WTC11 (cell line): Measurements from ENCODE around the gene CARM1. TPM values are rescaled to one million over a fixed set of nuclear protein-coding genes. Genes with fewer than 3 reads are reported as not detected.
"Not testable (repeated sequence)": the region's sequence is repeated elsewhere in the genome, so short reads cannot be mapped to it uniquely, and the experiment has no call there.

Experiments
- ATAC-seq: fragments of 200-7000 bp; cut with Tn5 transposase; 2 replicates; pipeline ENCODE4 v1.10.0; 2021; ENCODE audit warnings: mild to moderate bottlenecking, moderate library complexity
- CTCF ChIA-PET: fragments of 300-600 bp; sonication (Branson Sonifier 250); formaldehyde crosslinking; loops from one replicate; lab custom pipeline; 2021; ENCODE audit warnings: antibody characterized with exemption; lab: Charles Lee
- POLR2A ChIA-PET: fragments of 350-600 bp; sonication (Branson Sonifier 250); formaldehyde crosslinking; loops from one replicate; lab custom pipeline; 2021; ENCODE audit warnings: antibody characterized with exemption; lab: Charles Lee
- DNase-seq: peaks from one replicate; pipeline ENCODE4 v3.0.0; 2021; ENCODE audit warnings: low spot score
- H3K27ac Mint-ChIP-seq: 2 replicates; pipeline ENCODE4 v1.8.0; 2021; ENCODE audit warnings: mixed read lengths
- H3K27me3 Mint-ChIP-seq: 2 replicates; pipeline ENCODE4 v1.8.0; 2021; ENCODE audit warnings: low read depth, mild to moderate bottlenecking, moderate library complexity, mixed read lengths
- H3K36me3 Mint-ChIP-seq: 2 replicates; pipeline ENCODE4 v1.8.0; 2021; ENCODE audit warnings: mixed read lengths
- H3K4me1 Mint-ChIP-seq: 2 replicates; pipeline ENCODE4 v1.8.0; 2022; ENCODE audit warnings: mixed read lengths
- H3K4me3 Mint-ChIP-seq: 2 replicates; pipeline ENCODE4 v1.8.0; 2021; ENCODE audit warnings: mild to moderate bottlenecking, moderate library complexity, mixed read lengths
- H3K9me3 Mint-ChIP-seq: 2 replicates; pipeline ENCODE4 v1.8.0; 2021; ENCODE audit warnings: mixed read lengths
- ARID4B ChIP-seq: sonication (generic); formaldehyde crosslinking; IDR thresholded peaks from 2 replicates; pipeline ENCODE4 v1.8.0; 2023; ENCODE audit warnings: missing genetic modification reagents, mild to moderate bottlenecking, borderline replicate concordance
- EMX1 ChIP-seq: fragments of 250-450 bp; sonication (Bioruptor Pico); IDR thresholded peaks from 2 replicates; pipeline ENCODE4 v1.8.0; 2021; ENCODE audit warnings: mild to moderate bottlenecking
- ESRRA ChIP-seq: sonication (generic); formaldehyde crosslinking; IDR thresholded peaks from 2 replicates; pipeline ENCODE4 v1.8.1; 2022; ENCODE audit warnings: mild to moderate bottlenecking, missing genetic modification reagents, borderline replicate concordance
- ETV6 ChIP-seq: sonication (generic); formaldehyde crosslinking; IDR thresholded peaks from 2 replicates; pipeline ENCODE4 v1.8.1; 2022; ENCODE audit warnings: mild to moderate bottlenecking, missing genetic modification reagents
- GTF2I ChIP-seq: fragments of 250-450 bp; sonication (Bioruptor Pico); conservative IDR thresholded peaks from 2 replicates; pipeline ENCODE4 v1.4.0; 2021; ENCODE audit warnings: mild to moderate bottlenecking
- KAT7 ChIP-seq: sonication (generic); formaldehyde crosslinking; IDR thresholded peaks from 2 replicates; pipeline ENCODE4 v1.8.1; 2023; ENCODE audit warnings: missing genetic modification reagents, mild to moderate bottlenecking, borderline replicate concordance
- MXD4 ChIP-seq: fragments of 250-450 bp; sonication (Bioruptor Pico); IDR thresholded peaks from 2 replicates; pipeline ENCODE4 v1.8.0; 2021; ENCODE audit warnings: mild to moderate bottlenecking, moderate library complexity, borderline replicate concordance
- NFE2L1 ChIP-seq: sonication (generic); formaldehyde crosslinking; IDR thresholded peaks from 2 replicates; pipeline ENCODE4 v1.8.1; 2023; ENCODE audit warnings: missing genetic modification reagents
- NR1H2 ChIP-seq: sonication (generic); formaldehyde crosslinking; IDR thresholded peaks from 2 replicates; pipeline ENCODE4 v1.9.0; 2021; ENCODE audit warnings: mild to moderate bottlenecking, moderate library complexity, missing genetic modification reagents
- NR2C2 ChIP-seq: sonication (generic); formaldehyde crosslinking; IDR thresholded peaks from 2 replicates; pipeline ENCODE4 v1.8.0; 2022; ENCODE audit warnings: mild to moderate bottlenecking, missing genetic modification reagents
- STAT6 ChIP-seq: sonication (generic); formaldehyde crosslinking; conservative IDR thresholded peaks from 2 replicates; pipeline ENCODE4 v1.8.1; 2023; ENCODE audit warnings: mild to moderate bottlenecking, low read depth, missing genetic modification reagents, moderate library complexity
- ZNF121 ChIP-seq: sonication (generic); formaldehyde crosslinking; IDR thresholded peaks from 2 replicates; pipeline ENCODE4 v1.8.0; 2023; ENCODE audit warnings: missing genetic modification reagents
- ZNF232 ChIP-seq: sonication (generic); formaldehyde crosslinking; IDR thresholded peaks from 2 replicates; pipeline ENCODE4 v1.8.0; 2022; ENCODE audit warnings: mild to moderate bottlenecking, missing genetic modification reagents
- ZNF281 ChIP-seq: sonication (generic); formaldehyde crosslinking; IDR thresholded peaks from 2 replicates; pipeline ENCODE4 v1.8.0; 2023; ENCODE audit warnings: mild to moderate bottlenecking, missing genetic modification reagents
- ZNF416 ChIP-seq: fragments of 250-450 bp; sonication (Bioruptor Pico); IDR thresholded peaks from 2 replicates; pipeline ENCODE4 v1.9.0; 2021; ENCODE audit warnings: mild to moderate bottlenecking, inconsistent platforms
- total RNA-seq: library from RNA; stranded (reverse); gene quantifications from 3 replicates; pipeline ENCODE4 v1.2.3, GENCODE V29; 2021

CARM1 gene
- total RNA-seq, 1 experiment from 2014 or later, result 125 TPM

GRCh38 chr19:10869872-10870311 lies 1.5 kb upstream of the CARM1 start:
- not testable (repeated sequence) for H3K36me3 Mint-ChIP-seq, H3K9me3 Mint-ChIP-seq, ATAC-seq, DNase-seq, H3K27me3 Mint-ChIP-seq
- ChIA-PET CTCF (interaction anchor here (0.6 to 6.0 kb wide), 10 partner anchors 8 to 153 kb away, joined by 3 to 70 read pairs (median 24); partner anchors contain the start of genes DNM2 and TMED1), POLR2A (interaction anchor here (0.5 to 1.4 kb wide), 6 partner anchors 19 to 1724 kb away, joined by 3 to 8 read pairs (median 4); no protein-coding TSS in a partner anchor)
- H3K27ac Mint-ChIP-seq, result peak overlapping the region; percentile 93; the same call in 1 of the 2 replicates
- TF ChIP-seq ZNF121 (CRISPR knock-in tag) (peak; percentile 94), GTF2I (CRISPR knock-in tag) (peak; percentile 57; the same call in 1 of the 2 replicates)
- H3K4me3 Mint-ChIP-seq, result peak overlapping the region; percentile 71
- H3K4me1 Mint-ChIP-seq, result peaks cover 23% of the 10 kb centered on the region

- POLR2A ChIA-PET, result interaction anchor here (0.5 to 2.5 kb wide), 9 partner anchors 18 to 1725 kb away, joined by 3 to 12 read pairs (median 3); partner anchors contain the start of gene TMED1
- H3K4me3 Mint-ChIP-seq, result peak overlapping the region; percentile 71
- ATAC-seq, result peak; percentile 64; the same call in 1 of the 2 replicates
Observed at GRCh38 chr19:10870501-10870954, 825 bp upstream of the CARM1 start.

GRCh38 chr19:10871711-10872545 lies 575 bp downstream of the CARM1 start:
- peak overlapping the region; percentile 90 for H3K4me3 Mint-ChIP-seq
- POLR2A ChIA-PET, result interaction anchor here (1.1 to 2.5 kb wide), 2 partner anchors 17 to 56 kb away, joined by 3 to 12 read pairs; no protein-coding TSS in a partner anchor
- no peaks in the 10 kb centered on the region for H3K9me3 Mint-ChIP-seq
- ATAC-seq (no peak), DNase-seq (peak; percentile 33)
- H3K27ac Mint-ChIP-seq, result no peak overlapping the region
- 0 out of 2 replicates have a peak, but pooled peaks cover 7% of the 10 kb centered on the region for H3K36me3 Mint-ChIP-seq
- no peaks in the 10 kb centered on the region; the same call in 1 of the 2 replicates for H3K27me3 Mint-ChIP-seq
- CTCF ChIA-PET, result interaction anchor here (1.0 to 6.0 kb wide), 21 partner anchors 8 to 173 kb away, joined by 3 to 70 read pairs (median 8); partner anchors contain the start of genes DNM2, QTRT1 and TMED1
- peaks cover 23% of the 10 kb centered on the region for H3K4me1 Mint-ChIP-seq
- TF ChIP-seq ZNF416 (CRISPR knock-in tag) (no peak), NR1H2 (CRISPR knock-in tag) (no peak), STAT6 (CRISPR knock-in tag) (no peak), ETV6 (no peak), ARID4B (CRISPR knock-in tag) (0 out of 2 replicates have a peak, but pooled peaks have one; percentile 17), ZNF232 (CRISPR knock-in tag) (no peak), NR2C2 (CRISPR knock-in tag) (no peak), MXD4 (no peak), KAT7 (CRISPR knock-in tag) (0 out of 2 replicates have a peak, but pooled peaks have one; percentile 25), NFE2L1 (CRISPR knock-in tag) (no peak)

More at GRCh38 chr19:10870501-10870954, 825 bp upstream of the CARM1 start:
- CTCF ChIA-PET, result interaction anchor here (0.5 to 6.0 kb wide), 37 partner anchors 9 to 357 kb away, joined by 3 to 70 read pairs (median 4); partner anchors contain the start of genes C19orf38, DNM2, LDLR and QTRT1
- no peaks in the 10 kb centered on the region; the same call in 1 of the 2 replicates for H3K27me3 Mint-ChIP-seq
- 0 out of 2 replicates have a peak, but pooled peaks cover 7% of the 10 kb centered on the region for H3K36me3 Mint-ChIP-seq
- H3K4me1 Mint-ChIP-seq, result peaks cover 23% of the 10 kb centered on the region
- peak overlapping the region; percentile 93 for H3K27ac Mint-ChIP-seq
- TF ChIP-seq EMX1 (CRISPR knock-in tag) (no peak), NFE2L1 (CRISPR knock-in tag) (0 out of 2 replicates have a peak, but pooled peaks have one; percentile 26), ESRRA (no peak), ZNF281 (CRISPR knock-in tag) (no peak)
- H3K9me3 Mint-ChIP-seq, result no peaks in the 10 kb centered on the region
- DNase-seq, result no peak
